DMS79 treated with DMSO at 0.1 percent for 48 hours (cell line): ENCODE results near the gene PCDHB12.
"Not testable (repeated sequence)": the region's sequence is repeated elsewhere in the genome, so short reads cannot be mapped to it uniquely, and the experiment has no call there.

ENCODE experiments used
- DNase-seq: peaks from one replicate; lab custom pipeline; 2025; lab: John Stamatoyannopoulos, UW

PCDHB12 gene

DNA sequence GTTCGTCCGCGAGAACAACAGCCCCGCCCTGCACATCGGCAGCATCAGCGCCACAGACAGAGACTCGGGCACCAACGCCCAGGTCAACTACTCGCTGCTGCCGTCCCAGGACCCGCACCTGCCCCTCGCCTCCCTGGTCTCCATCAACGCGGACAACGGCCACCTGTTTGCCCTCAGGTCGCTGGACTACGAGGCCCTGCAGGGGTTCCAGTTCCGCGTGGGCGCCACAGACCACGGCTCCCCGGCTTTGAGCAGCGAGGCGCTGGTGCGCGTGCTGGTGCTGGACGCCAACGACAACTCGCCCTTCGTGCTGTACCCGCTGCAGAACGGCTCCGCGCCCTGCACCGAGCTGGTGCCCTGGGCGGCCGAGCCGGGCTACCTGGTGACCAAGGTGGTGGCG, 1.8 kb downstream of the PCDHB12 start:
- not testable (repeated sequence) for DNase-seq

DNA sequence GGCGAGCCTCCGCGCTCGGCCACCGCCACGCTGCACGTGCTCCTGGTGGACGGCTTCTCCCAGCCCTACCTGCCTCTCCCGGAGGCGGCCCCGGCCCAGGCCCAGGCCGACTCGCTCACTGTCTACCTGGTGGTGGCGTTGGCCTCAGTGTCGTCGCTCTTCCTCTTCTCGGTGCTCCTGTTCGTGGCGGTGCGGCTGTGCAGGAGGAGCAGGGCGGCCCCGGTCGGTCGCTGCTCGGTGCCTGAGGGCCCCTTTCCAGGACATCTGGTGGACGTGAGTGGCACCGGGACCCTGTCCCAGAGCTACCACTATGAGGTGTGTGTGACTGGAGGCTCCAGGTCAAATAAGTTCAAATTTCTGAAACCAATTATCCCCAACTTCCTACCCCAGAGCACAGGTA, 2.3 kb downstream of the PCDHB12 start:
- DNase-seq: not testable (repeated sequence)

DNA sequence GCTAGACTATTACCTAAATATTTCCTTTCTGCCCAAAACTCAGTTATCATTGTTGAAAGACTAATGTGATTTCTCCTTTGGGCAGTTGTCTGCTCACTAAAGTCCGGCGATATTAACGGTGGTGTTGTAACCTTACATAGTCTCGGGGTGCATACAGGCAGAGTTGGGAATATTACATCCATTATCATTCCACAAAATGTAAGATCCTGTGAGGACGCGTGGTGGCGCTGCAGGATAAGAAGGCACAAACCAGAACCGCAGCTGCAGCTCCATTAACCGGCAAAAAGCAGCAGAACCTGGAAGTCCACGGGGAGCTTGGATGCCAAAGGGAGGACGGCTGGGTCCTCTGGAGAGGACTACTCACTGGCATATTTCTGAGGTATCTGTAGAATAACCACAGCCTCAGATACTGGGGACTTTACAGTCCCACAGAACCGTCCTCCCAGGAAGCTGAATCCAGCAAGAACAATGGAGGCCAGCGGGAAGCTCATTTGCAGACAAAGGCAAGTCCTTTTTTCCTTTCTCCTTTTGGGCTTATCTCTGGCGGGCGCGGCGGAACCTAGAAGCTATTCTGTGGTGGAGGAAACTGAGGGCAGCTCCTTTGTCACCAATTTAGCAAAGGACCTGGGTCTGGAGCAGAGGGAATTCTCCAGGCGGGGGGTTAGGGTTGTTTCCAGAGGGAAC, 5.3 kb downstream of the PCDHB12 start, which contains the start of gene PCDHB13:
Gene PCDHB13 (plus strand): TSS at position 264 of the 684 bp plus-strand sequence. CDS start 205 bp downstream, at position 469.
- DNase-seq: not testable (repeated sequence)

GRCh38 chr5:141214583-141214982, 6.1 kb downstream of the PCDHB12 start:
- DNase-seq: not testable (repeated sequence)

DNA sequence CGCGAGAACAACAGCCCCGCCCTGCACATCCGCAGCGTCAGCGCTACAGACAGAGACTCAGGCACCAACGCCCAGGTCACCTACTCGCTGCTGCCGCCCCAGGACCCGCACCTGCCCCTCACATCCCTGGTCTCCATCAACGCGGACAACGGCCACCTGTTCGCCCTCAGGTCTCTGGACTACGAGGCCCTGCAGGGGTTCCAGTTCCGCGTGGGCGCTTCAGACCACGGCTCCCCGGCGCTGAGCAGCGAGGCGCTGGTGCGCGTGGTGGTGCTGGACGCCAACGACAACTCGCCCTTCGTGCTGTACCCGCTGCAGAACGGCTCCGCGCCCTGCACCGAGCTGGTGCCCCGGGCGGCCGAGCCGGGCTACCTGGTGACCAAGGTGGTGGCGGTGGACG, 7.0 kb downstream of the PCDHB12 start:
- DNase-seq: not testable (repeated sequence)

DNA sequence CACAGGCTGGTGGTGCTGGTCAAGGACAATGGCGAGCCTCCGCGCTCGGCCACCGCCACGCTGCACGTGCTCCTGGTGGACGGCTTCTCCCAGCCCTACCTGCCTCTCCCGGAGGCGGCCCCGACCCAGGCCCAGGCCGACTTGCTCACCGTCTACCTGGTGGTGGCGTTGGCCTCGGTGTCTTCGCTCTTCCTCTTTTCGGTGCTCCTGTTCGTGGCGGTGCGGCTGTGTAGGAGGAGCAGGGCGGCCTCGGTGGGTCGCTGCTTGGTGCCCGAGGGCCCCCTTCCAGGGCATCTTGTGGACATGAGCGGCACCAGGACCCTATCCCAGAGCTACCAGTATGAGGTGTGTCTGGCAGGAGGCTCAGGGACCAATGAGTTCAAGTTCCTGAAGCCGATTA, 7.5 kb downstream of the PCDHB12 start:
- not testable (repeated sequence) for DNase-seq

- no peak for DNase-seq
Observed at GRCh38 chr5:141223112-141223783, 14.7 kb downstream of the PCDHB12 start, which contains the start of gene PCDHB14. Gene PCDHB14, plus strand, starts transcription at chr5:141223343. Its CDS starts 163 bp downstream, at chr5:141223506.

DNA sequence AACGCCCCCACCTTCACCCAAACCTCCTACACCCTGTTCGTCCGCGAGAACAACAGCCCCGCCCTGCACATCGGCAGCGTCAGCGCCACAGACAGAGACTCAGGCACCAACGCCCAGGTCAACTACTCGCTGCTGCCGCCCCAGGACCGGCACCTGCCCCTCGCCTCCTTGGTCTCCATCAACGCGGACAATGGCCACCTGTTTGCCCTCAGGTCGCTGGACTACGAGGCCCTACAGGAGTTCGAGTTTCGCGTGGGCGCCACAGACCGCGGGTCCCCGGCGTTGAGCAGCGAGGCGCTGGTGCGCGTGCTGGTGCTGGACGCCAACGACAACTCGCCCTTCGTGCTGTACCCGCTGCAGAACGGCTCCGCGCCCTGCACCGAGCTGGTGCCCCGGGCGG, 16.3 kb downstream of the PCDHB12 start:
- DNase-seq: not testable (repeated sequence)

DNA sequence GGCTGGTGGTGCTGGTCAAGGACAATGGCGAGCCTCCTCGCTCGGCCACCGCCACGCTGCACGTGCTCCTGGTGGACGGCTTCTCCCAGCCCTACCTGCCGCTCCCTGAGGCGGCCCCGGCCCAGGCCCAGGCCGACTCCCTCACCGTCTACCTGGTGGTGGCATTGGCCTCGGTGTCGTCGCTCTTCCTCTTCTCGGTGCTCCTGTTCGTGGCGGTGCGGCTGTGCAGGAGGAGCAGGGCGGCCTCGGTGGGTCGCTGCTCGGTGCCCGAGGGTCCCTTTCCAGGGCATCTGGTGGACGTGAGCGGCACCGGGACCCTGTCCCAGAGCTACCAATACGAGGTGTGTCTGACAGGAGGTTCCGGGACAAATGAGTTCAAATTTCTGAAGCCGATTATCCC, 16.9 kb downstream of the PCDHB12 start:
- DNase-seq: not testable (repeated sequence)

- no peak for DNase-seq
Observed at GRCh38 chr5:141234109-141234667, 25.7 kb downstream of the PCDHB12 start.

- DNase-seq: not testable (repeated sequence)
Observed at GRCh38 chr5:141235922-141236321, 27.4 kb downstream of the PCDHB12 start.

DNA sequence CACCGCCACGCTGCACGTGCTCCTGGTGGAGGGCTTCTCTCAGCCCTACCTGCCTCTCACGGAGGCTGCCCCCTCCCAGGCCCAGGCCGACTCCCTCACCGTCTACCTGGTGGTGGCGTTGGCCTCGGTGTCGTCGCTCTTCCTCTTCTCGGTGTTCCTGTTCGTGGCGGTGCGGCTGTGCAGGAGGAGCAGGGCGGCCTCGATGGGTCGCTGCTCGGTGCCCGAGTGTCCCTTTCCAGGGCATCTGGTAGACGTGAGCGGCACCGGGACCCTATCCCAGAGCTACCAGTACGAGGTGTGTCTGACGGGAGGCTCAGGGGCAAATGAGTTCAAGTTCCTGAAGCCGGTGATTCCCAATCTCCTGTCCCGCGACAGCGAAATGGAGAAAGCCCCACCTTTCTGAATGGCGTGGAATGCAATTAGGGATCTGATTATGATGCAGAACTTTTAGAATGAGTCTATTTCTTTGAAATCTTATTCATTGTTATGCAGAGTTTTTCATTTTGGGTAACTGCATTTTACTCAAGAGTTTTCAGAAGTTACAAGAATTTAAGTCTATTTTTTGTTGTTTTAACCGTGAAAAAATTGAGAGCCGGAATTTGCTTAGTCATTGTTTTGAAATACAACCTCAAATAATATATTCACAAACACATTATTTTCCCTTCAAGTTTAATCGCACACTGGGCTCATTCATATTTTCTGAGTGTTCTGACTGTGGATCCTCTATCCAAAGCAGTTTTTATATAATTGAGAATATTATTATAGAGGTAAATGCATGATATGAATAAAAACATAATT, 28.2 kb downstream of the PCDHB12 start:
- DNase-seq: no peak

DNA sequence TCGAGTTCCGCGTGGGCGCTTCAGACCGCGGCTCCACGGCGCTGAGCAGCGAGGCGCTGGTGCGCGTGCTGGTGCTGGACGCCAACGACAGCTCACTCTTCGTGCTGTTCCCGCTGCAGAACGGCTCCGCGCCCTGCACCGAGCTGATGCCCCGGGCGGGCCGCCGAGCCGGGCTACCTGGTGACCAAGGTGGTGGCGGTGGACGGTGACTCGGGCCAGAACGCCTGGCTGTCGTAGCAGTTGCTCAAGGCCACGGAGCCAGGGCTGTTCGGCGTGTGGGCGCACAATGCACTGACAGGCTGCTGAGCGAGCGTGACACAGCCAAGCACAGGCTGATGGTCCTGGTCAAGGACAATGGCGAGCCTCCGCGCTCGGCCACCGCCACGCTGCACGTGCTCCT, 33.0 kb downstream of the PCDHB12 start:
- no peak for DNase-seq

DNA sequence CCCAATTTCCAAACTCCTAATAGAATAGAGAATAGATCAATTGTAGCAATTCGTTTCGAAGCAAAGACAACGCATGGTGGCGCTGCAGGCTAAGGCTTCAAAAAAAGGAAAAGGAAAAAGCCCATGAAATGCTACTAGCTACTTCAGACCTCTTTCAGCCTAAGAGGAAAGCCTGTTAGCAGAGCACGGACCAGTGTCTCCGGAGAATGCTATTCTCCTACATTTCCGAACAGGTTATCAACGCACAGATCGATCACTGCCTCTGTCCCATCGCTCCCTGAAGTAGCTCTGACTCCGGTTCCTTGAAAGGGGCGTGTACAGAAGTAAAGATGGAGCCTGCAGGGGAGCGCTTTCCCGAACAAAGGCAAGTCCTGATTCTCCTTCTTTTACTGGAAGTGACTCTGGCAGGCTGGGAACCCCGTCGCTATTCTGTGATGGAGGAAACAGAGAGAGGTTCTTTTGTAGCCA, 36.8 kb downstream of the PCDHB12 start, which contains the start of gene PCDHB15:
Gene PCDHB15 (plus strand): TSS at position 146 of the 468 bp plus-strand sequence. CDS start 184 bp downstream, at position 330.
- DNase-seq: no peak

- DNase-seq: not testable (repeated sequence)
Observed at GRCh38 chr5:141246971-141247370, 38.5 kb downstream of the PCDHB12 start.

GRCh38 chr5:141247434-141247833, 38.9 kb downstream of the PCDHB12 start:
- DNase-seq: not testable (repeated sequence)

DNA sequence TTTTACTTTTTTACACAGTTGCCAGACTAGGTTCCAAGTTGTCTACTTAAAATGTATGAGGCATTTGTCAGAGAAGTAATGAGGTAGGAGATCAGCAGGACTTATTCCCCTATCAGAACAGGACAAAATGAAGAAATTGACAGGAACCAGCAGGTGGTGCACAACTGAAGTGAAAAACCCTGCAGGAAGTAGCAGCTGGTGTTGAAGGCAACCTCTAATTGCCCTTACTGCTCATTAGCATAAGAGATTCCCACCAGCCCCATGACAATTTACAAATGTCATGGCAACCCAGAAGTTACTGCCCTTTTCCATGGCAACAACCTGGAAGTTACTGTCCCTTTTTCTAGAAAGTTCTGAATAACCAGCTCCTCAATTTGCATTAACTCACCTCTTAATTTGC, 42.1 kb downstream of the PCDHB12 start:
- no peak for DNase-seq

DNA sequence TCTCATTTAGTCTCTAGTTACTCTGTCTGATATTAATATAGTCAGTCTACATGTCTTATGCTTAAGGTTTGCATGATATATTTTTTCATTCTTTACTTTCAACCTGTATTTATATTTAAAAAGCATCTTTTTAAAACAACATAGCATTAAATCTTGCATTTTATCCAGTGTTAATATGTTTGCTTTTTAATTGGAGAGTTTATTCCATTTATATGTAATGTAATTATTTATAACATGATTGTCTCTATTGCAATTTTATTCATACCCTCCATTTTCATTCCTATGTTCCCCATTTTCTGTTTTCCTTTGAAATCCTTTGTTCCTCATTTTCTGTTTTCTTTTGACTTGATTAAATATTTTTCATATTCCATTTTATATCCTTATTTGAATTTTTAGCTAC, 49.9 kb downstream of the PCDHB12 start:
- DNase-seq: no peak

DNA sequence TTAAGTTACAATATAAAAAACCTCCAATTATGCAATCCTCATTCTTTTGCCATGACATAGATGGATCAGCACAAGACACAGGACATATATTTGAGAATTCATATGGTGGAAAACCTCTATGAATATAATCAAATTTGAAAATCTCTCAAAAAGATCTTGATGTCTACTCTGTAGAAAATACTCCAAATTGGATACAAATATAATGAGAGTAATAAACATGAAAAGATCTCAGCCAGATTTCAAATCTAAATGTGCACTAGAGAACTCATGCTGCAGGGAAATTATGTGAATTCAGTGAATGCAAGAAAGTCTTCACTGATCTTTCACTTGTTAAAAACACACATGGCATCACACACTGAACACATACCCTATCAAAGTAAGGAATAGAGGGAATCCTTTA, 50.4 kb downstream of the PCDHB12 start:
- no peak for DNase-seq

- DNase-seq: no peak
Observed at GRCh38 chr5:141260458-141261237, 52.1 kb downstream of the PCDHB12 start.

DNA sequence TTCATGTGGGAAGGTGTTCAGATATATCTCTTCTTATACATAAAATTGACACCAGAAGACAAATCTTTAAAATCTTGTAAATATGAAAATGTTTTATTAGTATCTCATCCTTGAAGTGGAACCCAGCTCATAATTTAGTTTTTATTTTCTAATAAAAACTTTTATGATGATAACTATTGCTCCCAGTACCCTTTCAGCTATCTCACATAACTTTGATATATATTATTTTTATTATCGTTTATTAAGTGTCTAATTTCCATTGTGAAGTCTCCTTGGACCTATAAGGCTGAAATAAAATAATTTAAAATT, 52.7 kb downstream of the PCDHB12 start:
- no peak for DNase-seq
